GM18511 (cell line): ENCODE measurements around the gene ADAMTS14.
"Not testable (repeated sequence)": the region's sequence is repeated elsewhere in the genome, so short reads cannot be mapped to it uniquely, and the experiment has no call there.

ENCODE experiments used
- ATAC-seq: cut with Tn5 transposase; IDR thresholded peaks from one replicate; pipeline ENCODE4 v1.9.1; 2021; ENCODE audit warnings: mild to moderate bottlenecking, moderate library complexity; ENCODE audit not compliant: unreplicated experiment

The ADAMTS14 gene

GRCh38 chr10:70672165-70673042 lies at the start of gene ADAMTS14:
ADAMTS14 (plus strand) TSS chr10:70672506; CDS start chr10:70672803, 297 bp downstream.
- ATAC-seq: no peak

GRCh38 chr10:70622541-70622940 lies 49.8 kb upstream of the ADAMTS14 start:
- no peak for ATAC-seq

GRCh38 chr10:70622981-70623844 lies 49.1 kb upstream of the ADAMTS14 start:
- no peak for ATAC-seq

- no peak for ATAC-seq
These were observed 46.2 kb upstream of the ADAMTS14 start for GRCh38 chr10:70626056-70626455.

GRCh38 chr10:70629338-70629737 lies 43.0 kb upstream of the ADAMTS14 start:
- no peak for ATAC-seq

GRCh38 chr10:70631735-70632134 lies 40.6 kb upstream of the ADAMTS14 start:
- not testable (repeated sequence) for ATAC-seq

- no peak for ATAC-seq
These were observed 38.3 kb upstream of the ADAMTS14 start for GRCh38 chr10:70634011-70634410.

GRCh38 chr10:70634515-70634914 lies 37.8 kb upstream of the ADAMTS14 start:
- not testable (repeated sequence) for ATAC-seq

- ATAC-seq: not testable (repeated sequence)
These were observed 32.5 kb upstream of the ADAMTS14 start for GRCh38 chr10:70639640-70640383.

GRCh38 chr10:70643272-70643671 lies 29.0 kb upstream of the ADAMTS14 start:
- ATAC-seq: not testable (repeated sequence)

GRCh38 chr10:70644959-70645358 lies 27.3 kb upstream of the ADAMTS14 start:
- not testable (repeated sequence) for ATAC-seq

GRCh38 chr10:70647086-70647485 lies 25.2 kb upstream of the ADAMTS14 start:
- no peak for ATAC-seq

- ATAC-seq: no peak
These were observed 23.9 kb upstream of the ADAMTS14 start for GRCh38 chr10:70648427-70648826.

GRCh38 chr10:70649526-70649925 lies 22.8 kb upstream of the ADAMTS14 start:
- ATAC-seq: no peak

- ATAC-seq: no peak
These were observed 22.2 kb upstream of the ADAMTS14 start for GRCh38 chr10:70650104-70650503.

GRCh38 chr10:70650718-70651117 lies 21.6 kb upstream of the ADAMTS14 start:
- ATAC-seq: no peak

- ATAC-seq: no peak
These were observed 20.6 kb upstream of the ADAMTS14 start for GRCh38 chr10:70651661-70652060.

GRCh38 chr10:70652761-70653657 lies 19.3 kb upstream of the ADAMTS14 start:
- ATAC-seq: no peak

- ATAC-seq: no peak
These were observed 17.0 kb upstream of the ADAMTS14 start for GRCh38 chr10:70655316-70655715.

GRCh38 chr10:70656489-70656888 lies 15.8 kb upstream of the ADAMTS14 start:
- peak; percentile 93 for ATAC-seq
